ENCODE measurements around the gene ZFPL1. TPM values are rescaled to one million over a fixed set of nuclear protein-coding genes. Genes with fewer than 3 reads are reported as not detected.
A peak's percentile ranks its signal among the peaks of the same experiment; 100 is the strongest.

The ZFPL1 gene
- total RNA-seq, 1 donor from 2014 or later = 29.0 TPM

- intact Hi-C loops (cut with DNase I) = no loop called here
- ATAC-seq = peak in 1 of 2 donors; percentile 44
Measured at GRCh38 chr11:65060913-65061408, 23.1 kb upstream of the ZFPL1 start.

GRCh38 chr11:65063532-65063931 lies 20.5 kb upstream of the ZFPL1 start:
- intact Hi-C loops (cut with DNase I) = no loop called here
- Histone ChIP-seq H3K4me1 (no peaks in the 10 kb centered on the region), H3K4me3 (no peak overlapping the region), H3K27me3 (ENCODE audit: low read depth) (no peaks in the 10 kb centered on the region), H3K9me3 (no peaks in the 10 kb centered on the region), H3K36me3 (no peaks in the 10 kb centered on the region), H3K27ac (no peak overlapping the region)
- ATAC-seq (no peak), DNase-seq (no peak)
- no peak for TF ChIP-seq CTCF (IDR thresholded peaks at IDR 0.05)

More at GRCh38 chr11:65060913-65061408, 23.1 kb upstream of the ZFPL1 start:
- Histone ChIP-seq H3K36me3 (no peaks in the 10 kb centered on the region), H3K27ac (no peak overlapping the region), H3K9me3 (no peaks in the 10 kb centered on the region), H3K27me3 (ENCODE audit: low read depth) (no peaks in the 10 kb centered on the region), H3K4me3 (no peak overlapping the region), H3K4me1 (no peaks in the 10 kb centered on the region)
- no peak for DNase-seq
- TF ChIP-seq CTCF (IDR thresholded peaks at IDR 0.05) = peak; percentile 30

- ATAC-seq (no peak), DNase-seq (no peak)
- H3K4me3 ChIP-seq = no peak overlapping the region
- H3K27me3 ChIP-seq (ENCODE audit: low read depth) = no peaks in the 10 kb centered on the region
- H3K36me3 ChIP-seq = no peaks in the 10 kb centered on the region
- H3K4me1 ChIP-seq = no peaks in the 10 kb centered on the region
- TF ChIP-seq CTCF (IDR thresholded peaks at IDR 0.05) = no peak
- H3K27ac ChIP-seq = no peak overlapping the region
- intact Hi-C loops (cut with DNase I) = no loop called here
- H3K9me3 ChIP-seq = no peaks in the 10 kb centered on the region
Measured at GRCh38 chr11:65064847-65065240, 19.2 kb upstream of the ZFPL1 start.

GRCh38 chr11:65065851-65066250 lies 18.2 kb upstream of the ZFPL1 start:
- H3K4me3 ChIP-seq = no peak overlapping the region
- no peaks in the 10 kb centered on the region for H3K27me3 ChIP-seq (ENCODE audit: low read depth)
- H3K9me3 ChIP-seq = no peaks in the 10 kb centered on the region
- no peak overlapping the region for H3K27ac ChIP-seq
- no peaks in the 10 kb centered on the region for H3K4me1 ChIP-seq
- no peak for TF ChIP-seq CTCF (IDR thresholded peaks at IDR 0.05)
- no peaks in the 10 kb centered on the region for H3K36me3 ChIP-seq
- ATAC-seq (no peak), DNase-seq (no peak)
- intact Hi-C loops (cut with DNase I) = no loop called here

GRCh38 chr11:65066315-65066714 lies 17.7 kb upstream of the ZFPL1 start:
- H3K4me3 ChIP-seq = no peak overlapping the region
- no peaks in the 10 kb centered on the region for H3K27me3 ChIP-seq (ENCODE audit: low read depth)
- H3K4me1 ChIP-seq = no peaks in the 10 kb centered on the region
- no peak for ATAC-seq
- intact Hi-C loops (cut with DNase I) = no loop called here
- no peak for TF ChIP-seq CTCF (IDR thresholded peaks at IDR 0.05)
- DNase-seq = no peak
- H3K9me3 ChIP-seq = no peaks in the 10 kb centered on the region
- H3K36me3 ChIP-seq = no peaks in the 10 kb centered on the region
- no peak overlapping the region for H3K27ac ChIP-seq
